C4-2B (cell line): ENCODE data around the gene TTC38.

Source experiments
- H3K27ac ChIP-seq: fragments of 450-650 bp; 2 replicates; pipeline ENCODE4 v1.5.1; 2017
- ZFX ChIP-seq: fragments of 450-650 bp; IDR thresholded peaks from 2 replicates; pipeline ENCODE4 v1.6.1; 2017
- TF ChIP-seq, protein P1 (sequence below): fragments of 450-650 bp; conservative IDR thresholded peaks from 2 replicates; pipeline ENCODE4 v1.5.1; 2017; ENCODE audit warnings: mild to moderate bottlenecking

Gene TTC38

DNA sequence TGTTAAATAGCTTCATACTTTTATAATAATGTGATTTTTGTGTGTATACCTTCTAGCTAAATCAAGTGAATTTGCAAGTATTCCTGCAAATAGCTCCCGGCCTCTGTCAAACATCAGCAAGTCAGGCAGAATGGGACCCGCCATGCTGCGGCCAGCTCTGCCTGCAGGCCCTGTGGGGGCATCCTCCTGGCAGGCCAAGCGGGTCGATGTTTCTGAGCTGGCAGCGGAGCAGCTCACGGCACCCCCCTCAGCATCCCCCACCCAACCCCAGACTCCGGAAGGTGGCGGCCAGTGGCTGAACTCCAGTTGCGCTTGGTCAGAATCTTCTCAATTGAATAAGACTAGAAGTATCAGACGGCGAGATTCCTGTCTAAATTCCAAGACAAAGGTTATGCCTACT, 48.2 kb downstream of the TTC38 start:
- TF ChIP-seq, protein P1, sequence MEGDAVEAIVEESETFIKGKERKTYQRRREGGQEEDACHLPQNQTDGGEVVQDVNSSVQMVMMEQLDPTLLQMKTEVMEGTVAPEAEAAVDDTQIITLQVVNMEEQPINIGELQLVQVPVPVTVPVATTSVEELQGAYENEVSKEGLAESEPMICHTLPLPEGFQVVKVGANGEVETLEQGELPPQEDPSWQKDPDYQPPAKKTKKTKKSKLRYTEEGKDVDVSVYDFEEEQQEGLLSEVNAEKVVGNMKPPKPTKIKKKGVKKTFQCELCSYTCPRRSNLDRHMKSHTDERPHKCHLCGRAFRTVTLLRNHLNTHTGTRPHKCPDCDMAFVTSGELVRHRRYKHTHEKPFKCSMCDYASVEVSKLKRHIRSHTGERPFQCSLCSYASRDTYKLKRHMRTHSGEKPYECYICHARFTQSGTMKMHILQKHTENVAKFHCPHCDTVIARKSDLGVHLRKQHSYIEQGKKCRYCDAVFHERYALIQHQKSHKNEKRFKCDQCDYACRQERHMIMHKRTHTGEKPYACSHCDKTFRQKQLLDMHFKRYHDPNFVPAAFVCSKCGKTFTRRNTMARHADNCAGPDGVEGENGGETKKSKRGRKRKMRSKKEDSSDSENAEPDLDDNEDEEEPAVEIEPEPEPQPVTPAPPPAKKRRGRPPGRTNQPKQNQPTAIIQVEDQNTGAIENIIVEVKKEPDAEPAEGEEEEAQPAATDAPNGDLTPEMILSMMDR = no peak
- no peak for TF ChIP-seq ZFX

DNA sequence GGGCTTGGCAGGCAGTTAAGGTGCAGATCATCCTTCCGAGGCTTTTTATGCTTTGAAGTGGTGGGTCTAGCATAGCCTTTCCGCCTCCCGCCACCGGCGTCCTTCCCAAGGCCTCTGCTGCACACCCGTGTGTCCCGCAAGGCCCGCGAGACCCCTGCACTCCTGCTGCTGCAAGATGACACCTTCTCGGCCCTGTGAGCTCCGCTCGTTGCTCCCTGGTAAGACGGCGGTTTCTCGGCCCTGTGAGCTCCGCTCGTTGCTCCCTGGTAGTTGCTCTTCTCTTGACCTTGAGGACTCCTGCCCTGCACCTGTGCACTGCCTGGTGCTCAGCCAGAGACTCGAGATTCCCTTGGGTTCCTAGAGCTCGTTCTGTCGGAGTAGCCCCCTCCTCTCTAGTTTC, 49.8 kb downstream of the TTC38 start:
- TF ChIP-seq, protein P1 = no peak
- no peak for TF ChIP-seq ZFX
- no peak overlapping the region for H3K27ac ChIP-seq

More for the DNA sequence above, 48.2 kb downstream of the TTC38 start:
- no peak overlapping the region for H3K27ac ChIP-seq

DNA sequence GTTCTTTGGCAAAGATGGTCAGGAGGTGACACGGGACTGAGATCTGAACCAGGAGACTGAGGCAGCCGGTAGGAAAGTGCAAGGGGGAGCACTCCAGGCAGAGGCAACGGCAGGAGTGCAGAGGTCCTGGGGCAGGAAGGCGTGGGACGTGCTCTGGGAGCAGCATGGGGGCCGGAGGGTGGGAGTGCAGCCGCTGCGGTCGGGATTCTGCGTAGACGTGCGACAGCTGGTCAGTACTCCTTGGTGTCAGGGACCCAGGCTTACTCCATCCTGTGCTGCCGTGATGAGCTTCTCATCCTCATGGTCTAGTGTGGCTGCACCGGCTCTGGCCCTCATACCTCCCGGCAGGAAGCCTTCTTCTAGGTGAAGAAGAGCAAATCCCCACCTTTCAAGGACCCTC, 50.8 kb downstream of the TTC38 start:
- no peak overlapping the region for H3K27ac ChIP-seq
- TF ChIP-seq ZFX = no peak
- TF ChIP-seq, protein P1 = no peak

DNA sequence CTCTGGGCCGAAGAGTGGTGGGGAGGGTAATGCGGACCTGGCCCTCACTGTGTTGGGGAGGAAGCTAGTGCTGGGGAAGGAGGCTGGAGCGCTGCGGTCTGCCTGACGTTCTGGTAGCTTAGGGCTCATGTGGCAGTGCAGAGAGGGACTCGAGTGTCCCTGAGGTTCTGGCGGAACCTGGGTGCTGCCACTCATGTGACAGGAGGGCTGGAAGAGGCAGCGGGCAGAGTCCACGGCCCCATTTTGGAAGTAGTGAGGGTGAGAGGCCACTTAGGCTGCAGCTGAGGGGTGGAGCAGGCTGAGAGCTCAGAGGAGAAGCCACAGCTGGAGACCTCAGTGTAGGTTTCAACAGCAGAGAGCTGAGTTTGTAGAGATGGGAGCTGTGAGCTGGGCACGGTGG, 51.5 kb downstream of the TTC38 start:
- no peak overlapping the region for H3K27ac ChIP-seq
- TF ChIP-seq, protein P1 = no peak
- no peak for TF ChIP-seq ZFX

DNA sequence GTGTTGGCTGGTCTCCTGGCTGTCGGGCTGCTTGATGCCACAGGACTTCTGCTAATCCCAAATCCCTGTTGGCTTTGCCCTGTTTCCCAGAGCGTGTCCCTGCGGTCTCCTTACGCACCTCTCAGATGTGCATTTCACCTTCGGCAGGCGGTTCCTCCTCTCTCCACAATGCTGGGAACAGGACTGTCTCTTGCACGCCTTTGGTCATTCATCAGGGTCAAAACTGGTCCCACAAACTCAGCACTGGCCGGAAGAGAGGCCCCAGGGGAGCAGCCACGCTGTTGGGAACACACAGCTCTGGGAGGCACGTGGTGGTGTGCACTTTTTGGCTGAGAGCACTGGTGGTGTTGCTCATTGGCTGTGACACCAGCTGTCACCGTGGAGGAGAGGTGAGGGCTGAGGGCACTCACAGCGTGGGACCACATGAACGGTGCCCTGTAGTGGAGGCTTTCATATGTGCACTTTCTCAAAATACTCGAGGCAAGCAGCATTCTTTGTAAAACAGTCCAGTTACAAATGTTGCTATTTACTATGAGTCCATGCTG, 52.4 kb downstream of the TTC38 start:
- no peak overlapping the region for H3K27ac ChIP-seq
- no peak for TF ChIP-seq ZFX
- TF ChIP-seq, protein P1 = no peak

DNA sequence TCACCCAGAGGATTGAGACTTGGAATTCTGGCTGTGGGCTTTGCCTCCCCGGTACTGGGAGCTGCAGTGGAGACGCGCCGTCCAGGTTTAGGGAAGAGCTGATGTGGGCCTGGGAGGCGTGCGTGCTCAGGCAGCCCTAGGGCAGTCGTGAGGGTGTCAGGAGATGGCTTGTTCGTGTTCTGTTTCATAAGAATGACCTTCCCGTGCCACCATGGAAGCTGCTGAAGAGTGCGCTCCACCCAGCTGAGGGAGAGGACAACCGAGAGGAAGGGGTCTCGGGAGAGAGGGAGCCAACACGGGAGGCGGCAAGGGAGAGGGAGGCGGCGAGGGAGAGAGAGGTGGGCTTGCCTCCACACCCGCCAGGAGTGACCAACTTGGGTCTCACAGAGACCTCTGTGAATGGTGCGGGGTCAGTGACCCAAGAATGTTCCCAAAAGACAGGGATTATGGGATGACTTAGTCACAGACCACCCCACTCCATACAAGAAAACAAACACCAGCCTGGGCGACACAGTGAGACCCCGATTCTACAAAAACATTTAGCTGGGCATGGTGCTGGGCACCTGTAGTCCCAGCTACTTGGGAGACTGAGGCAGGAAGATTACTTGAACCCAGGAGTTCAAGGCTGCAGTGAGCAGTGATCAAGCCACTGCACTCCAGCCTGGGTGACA, 53.0 kb downstream of the TTC38 start:
- H3K27ac ChIP-seq = no peak overlapping the region
- TF ChIP-seq ZFX = no peak
- TF ChIP-seq, protein P1 = no peak

DNA sequence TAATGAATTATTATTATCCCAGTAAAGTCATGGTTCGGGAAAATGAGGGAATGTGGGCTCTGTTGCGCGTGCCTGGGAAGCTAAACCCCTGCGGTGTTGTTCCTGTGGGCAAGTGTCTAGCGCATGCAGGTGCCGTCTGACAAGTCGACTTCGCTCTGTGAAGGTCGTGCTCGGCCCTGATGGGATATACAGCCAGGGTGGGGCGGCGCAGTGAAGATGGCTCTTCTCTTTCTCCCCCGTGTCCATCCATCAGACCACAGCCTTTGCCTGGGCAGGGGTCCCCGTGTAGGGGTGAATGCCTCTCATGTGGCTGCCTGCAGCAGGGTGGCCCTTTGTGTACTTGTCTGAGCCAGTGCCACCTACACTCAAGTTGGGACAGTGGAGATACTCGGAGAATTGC, 54.9 kb downstream of the TTC38 start:
- H3K27ac ChIP-seq = no peak overlapping the region
- no peak for TF ChIP-seq ZFX
- TF ChIP-seq, protein P1 = no peak
